Retinal pigment epithelial cell (primary cell): ENCODE measurements around the gene AIFM3.

ENCODE experiments used
- DNase-seq: peaks from one replicate; pipeline ENCODE4 v3.0.0-alpha.2; 2010; ENCODE audit warnings: low read depth
- H3K4me3 ChIP-seq: 2 replicates; pipeline ENCODE4 v1.5.1; 2011; ENCODE audit warnings: mild to moderate bottlenecking, low read length, control low read depth, moderate library complexity
- TF ChIP-seq, protein P1 (sequence below): conservative IDR thresholded peaks from 2 replicates; pipeline ENCODE4 v1.5.1; 2011; ENCODE audit warnings: low read depth, low read length, control low read depth, inconsistent platforms

The AIFM3 gene

DNA sequence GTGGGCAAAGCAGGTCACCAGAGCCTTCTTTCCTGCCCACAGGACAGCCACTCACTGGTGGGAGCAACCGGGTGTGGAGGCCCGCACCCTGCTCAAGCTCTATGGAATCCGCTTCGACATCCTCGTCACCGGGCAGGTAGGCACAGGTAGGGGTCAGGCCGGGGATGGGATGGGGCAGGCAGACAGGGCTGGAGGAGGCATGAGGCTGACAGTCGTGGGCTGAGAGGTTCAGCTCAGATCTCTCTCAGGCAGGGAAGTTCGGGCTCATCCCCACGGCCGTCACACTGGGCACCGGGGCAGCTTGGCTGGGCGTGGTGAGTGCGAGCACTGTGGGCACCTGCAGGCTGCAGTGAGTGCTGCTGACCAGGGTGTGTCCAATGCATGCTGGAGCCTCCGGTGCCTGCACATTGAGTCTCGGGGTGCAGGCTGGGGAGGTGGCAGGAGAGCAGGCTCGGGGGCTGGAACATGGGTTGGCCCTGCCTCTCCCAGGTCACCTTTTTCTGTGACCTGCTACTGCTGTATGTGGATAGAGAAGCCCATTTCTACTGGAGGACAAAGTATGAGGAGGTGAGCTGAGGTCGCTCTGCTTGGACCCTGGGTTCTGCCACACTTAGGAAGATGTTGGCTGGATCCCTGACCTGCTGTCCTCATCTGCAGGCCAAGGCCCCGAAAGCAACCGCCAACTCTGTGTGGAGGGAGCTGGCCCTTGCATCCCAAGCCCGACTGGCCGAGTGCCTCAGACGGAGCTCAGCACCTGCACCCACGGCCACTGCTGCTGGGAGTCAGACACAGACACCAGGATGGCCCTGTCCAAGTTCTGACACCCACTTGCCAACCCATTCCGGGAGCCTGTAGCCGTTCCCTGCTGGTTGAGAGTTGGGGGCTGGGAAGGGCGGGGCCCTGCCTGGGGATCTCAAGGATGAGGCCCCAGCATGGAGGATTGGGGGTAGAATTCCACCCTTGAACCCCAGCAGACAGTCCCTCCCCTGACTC, 59.0 kb downstream of the AIFM3 start:
- no peak overlapping the region for H3K4me3 ChIP-seq
- TF ChIP-seq, protein P1, sequence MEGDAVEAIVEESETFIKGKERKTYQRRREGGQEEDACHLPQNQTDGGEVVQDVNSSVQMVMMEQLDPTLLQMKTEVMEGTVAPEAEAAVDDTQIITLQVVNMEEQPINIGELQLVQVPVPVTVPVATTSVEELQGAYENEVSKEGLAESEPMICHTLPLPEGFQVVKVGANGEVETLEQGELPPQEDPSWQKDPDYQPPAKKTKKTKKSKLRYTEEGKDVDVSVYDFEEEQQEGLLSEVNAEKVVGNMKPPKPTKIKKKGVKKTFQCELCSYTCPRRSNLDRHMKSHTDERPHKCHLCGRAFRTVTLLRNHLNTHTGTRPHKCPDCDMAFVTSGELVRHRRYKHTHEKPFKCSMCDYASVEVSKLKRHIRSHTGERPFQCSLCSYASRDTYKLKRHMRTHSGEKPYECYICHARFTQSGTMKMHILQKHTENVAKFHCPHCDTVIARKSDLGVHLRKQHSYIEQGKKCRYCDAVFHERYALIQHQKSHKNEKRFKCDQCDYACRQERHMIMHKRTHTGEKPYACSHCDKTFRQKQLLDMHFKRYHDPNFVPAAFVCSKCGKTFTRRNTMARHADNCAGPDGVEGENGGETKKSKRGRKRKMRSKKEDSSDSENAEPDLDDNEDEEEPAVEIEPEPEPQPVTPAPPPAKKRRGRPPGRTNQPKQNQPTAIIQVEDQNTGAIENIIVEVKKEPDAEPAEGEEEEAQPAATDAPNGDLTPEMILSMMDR: no peak
- no peak for DNase-seq

DNA sequence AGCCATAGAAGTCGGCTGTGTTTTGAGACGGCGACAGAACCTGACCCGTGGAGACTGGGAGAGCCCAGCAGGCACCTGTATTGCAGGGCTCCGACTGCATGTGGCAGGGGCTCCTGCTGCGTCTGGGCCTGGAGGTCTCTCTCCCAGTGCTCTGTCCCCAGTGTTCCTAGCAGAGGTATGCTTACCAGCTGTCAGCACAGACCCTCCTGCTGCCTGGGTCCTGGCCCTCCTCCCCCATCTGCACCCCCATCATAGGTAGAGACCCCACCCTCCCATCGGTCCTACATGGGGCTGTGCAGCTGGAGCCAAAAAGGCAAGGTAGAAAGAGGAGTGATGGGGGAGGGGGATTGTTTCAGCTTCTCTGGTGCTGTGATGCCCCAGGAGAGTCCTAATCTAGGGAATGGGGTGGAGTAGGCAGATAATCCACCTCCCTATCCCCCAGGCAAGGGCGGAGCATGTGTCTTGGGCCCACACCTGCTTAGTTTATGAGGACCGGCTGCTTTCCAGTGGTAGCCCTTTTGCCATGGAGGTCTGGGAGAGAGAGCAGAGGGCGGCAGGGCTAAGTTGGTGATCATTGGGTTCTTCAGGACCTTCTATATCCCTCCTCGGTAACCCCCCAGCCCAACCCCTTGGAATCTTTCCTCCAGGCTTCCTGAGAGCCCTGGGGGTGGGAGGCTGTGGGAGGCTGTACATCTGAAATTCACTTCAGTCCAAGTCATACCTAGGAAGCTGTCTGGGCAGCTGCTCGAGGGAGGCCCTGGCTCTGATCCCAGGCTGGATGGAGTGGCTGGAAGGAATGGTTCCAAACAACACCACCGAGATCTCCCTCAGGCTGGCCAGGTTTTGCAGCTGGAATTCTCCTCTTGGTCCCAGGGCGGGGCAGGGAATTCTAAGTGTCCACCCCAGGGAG, 60.0 kb downstream of the AIFM3 start:
- no peak for DNase-seq
- TF ChIP-seq, protein P1: no peak
- H3K4me3 ChIP-seq: no peak overlapping the region

DNA sequence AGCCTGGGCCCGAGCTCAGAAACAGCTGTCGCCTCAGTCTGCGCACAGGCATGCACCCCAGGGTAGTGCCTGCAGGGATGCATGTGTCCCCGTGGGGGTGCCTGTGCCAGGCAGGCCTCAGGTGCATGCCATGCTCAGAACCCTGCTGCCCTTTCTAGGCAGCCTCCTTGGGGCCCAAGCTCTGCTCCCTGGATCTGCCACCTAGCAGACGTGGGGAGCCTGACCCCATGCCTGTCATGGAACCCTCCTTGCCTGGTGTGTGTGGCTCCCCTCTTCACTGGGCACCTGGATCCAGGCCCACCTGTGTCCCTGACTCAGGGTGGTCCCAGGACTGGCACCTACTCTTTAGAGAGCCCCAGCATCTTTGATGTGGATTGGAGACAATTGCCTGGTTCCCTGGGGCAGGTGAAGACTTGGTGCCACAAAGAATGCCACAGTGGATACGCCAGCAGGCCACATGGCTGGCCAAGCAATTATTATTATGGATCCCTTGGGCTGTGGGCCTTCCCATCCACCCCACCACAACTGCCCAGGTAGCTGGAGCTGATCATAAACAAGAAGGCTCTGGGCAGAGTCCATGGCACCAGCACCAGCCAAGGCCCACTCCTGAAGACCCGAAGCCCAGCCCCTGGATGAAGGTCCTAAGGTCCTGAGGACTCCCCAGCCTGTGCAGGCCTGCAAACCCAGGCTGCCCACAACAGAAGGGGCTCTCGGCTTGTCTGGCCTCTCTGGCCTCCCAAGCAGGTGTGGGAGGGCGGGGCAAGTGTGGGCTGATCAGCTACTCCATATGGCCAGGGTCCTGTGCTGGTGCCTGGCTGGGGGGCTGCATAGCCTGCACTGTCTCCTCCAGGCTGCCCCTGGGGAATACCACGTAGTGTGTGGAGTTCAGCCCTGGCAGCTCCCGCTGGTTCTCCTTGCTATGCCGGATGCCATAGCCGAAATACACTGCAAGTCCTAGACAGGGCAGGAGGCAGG, 61.5 kb downstream of the AIFM3 start:
- DNase-seq: no peak
- TF ChIP-seq, protein P1: no peak
- no peak overlapping the region for H3K4me3 ChIP-seq

DNA sequence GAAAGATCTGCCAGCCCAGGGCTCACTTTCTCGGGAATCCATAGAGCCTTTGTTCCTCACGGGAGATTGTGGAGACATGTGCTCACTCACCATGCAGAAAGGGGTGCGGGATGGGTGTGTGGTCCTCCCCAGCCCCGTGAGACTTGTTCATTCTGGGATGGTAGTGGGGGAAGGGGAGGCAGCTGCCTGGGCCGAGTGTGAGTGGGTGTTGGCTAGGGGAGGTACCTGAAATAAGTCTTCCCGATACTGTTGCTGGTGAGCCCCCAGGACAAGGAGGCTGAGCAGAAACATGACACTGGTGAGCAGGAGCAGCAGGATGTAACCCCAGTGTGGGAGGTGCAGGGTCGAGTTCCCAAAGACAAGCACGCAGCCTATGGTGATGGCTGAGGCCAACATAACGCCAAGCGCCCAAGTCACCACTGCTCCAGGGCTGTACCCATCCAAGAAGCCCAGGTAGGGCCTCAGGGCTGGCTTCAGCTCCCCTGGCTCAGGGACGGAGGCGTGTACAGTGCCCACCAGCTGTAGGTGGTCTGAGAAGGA, 62.5 kb downstream of the AIFM3 start:
- no peak overlapping the region for H3K4me3 ChIP-seq
- TF ChIP-seq, protein P1: no peak

DNA sequence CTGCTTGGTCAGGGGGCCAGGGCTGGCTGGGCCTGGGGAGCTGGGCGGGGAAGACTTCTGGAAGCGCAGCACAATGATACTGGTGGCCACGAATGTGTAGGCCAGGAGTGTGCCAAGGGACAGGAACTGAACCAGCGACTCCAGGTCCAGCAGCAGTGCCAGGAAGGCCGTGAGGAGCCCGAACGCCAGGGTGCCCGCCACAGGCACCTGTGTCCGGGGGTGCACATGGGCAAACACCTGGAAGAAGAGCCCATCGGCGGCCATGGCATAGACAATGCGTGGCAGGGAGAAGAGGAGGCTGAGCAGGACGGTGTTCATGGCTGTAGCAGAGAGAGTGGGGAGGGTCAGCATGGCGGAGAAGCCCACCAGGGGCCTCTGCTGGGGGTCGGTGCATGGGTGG, 63.0 kb downstream of the AIFM3 start:
- no peak for DNase-seq
- no peak overlapping the region for H3K4me3 ChIP-seq
- TF ChIP-seq, protein P1: no peak

More for the DNA sequence above, 62.5 kb downstream of the AIFM3 start:
- no peak for DNase-seq
